BE2C (cell line): ENCODE measurements around the gene C1QTNF6.

ENCODE experiments used
- DNase-seq: peaks from one replicate; pipeline ENCODE4 v3.0.0-alpha.2; 2020
- H3K27me3 ChIP-seq: fragments of 250-450 bp; sonication (Bioruptor Pico); 2 replicates; pipeline ENCODE4 v1.5.1; 2020; ENCODE audit warnings: mild to moderate bottlenecking
- H3K36me3 ChIP-seq: fragments of 250-450 bp; sonication (Bioruptor Pico); 2 replicates; pipeline ENCODE4 v1.5.1; 2020; ENCODE audit warnings: mild to moderate bottlenecking
- H3K4me1 ChIP-seq: fragments of 250-450 bp; sonication (Bioruptor Pico); 2 replicates; pipeline ENCODE4 v1.5.1; 2020
- H3K4me3 ChIP-seq: 2 replicates; pipeline ENCODE4 v1.5.1; 2011; ENCODE audit warnings: low read depth, low read length
- H3K9me3 ChIP-seq: fragments of 250-450 bp; sonication (Bioruptor Pico); 2 replicates; pipeline ENCODE4 v1.5.1; 2020
- CTCF ChIP-seq: IDR thresholded peaks from 2 replicates; pipeline ENCODE4 v1.5.1; 2012; ENCODE audit warnings: mild to moderate bottlenecking, low read depth, low read length

C1QTNF6 gene

GRCh38 chr22:37199760-37200108 is 11.7 kb upstream of the C1QTNF6 start:
- H3K4me3 ChIP-seq: peak overlapping the region; percentile 49
- no peaks in the 10 kb centered on the region for H3K36me3 ChIP-seq
- no peaks in the 10 kb centered on the region for H3K9me3 ChIP-seq
- peak; percentile 57 for DNase-seq
- peaks cover 11% of the 10 kb centered on the region for H3K4me1 ChIP-seq
- no peak for TF ChIP-seq CTCF
- no peaks in the 10 kb centered on the region for H3K27me3 ChIP-seq

- peaks cover 11% of the 10 kb centered on the region for H3K4me1 ChIP-seq
- H3K36me3 ChIP-seq: no peaks in the 10 kb centered on the region
- DNase-seq: peak; percentile 99
- H3K9me3 ChIP-seq: no peaks in the 10 kb centered on the region
- H3K4me3 ChIP-seq: peak overlapping the region; percentile 72
- H3K27me3 ChIP-seq: no peaks in the 10 kb centered on the region
- peak; percentile 81 for TF ChIP-seq CTCF
These were observed 11.2 kb upstream of the C1QTNF6 start for GRCh38 chr22:37199103-37199759.

- peak; percentile 85 for DNase-seq
- TF ChIP-seq CTCF: peak; percentile 76
- no peaks in the 10 kb centered on the region for H3K9me3 ChIP-seq
- no peaks in the 10 kb centered on the region for H3K36me3 ChIP-seq
- H3K4me1 ChIP-seq: peaks cover 11% of the 10 kb centered on the region
- no peaks in the 10 kb centered on the region for H3K27me3 ChIP-seq
- H3K4me3 ChIP-seq: peak overlapping the region; percentile 72
These were observed 10.4 kb upstream of the C1QTNF6 start for GRCh38 chr22:37198258-37199102.

- no peak for TF ChIP-seq CTCF
- H3K4me3 ChIP-seq: peak overlapping the region; percentile 72
- H3K36me3 ChIP-seq: no peaks in the 10 kb centered on the region
- no peaks in the 10 kb centered on the region for H3K9me3 ChIP-seq
- DNase-seq: peak; percentile 38
- peaks cover 11% of the 10 kb centered on the region for H3K4me1 ChIP-seq
- H3K27me3 ChIP-seq: no peaks in the 10 kb centered on the region
These were observed 9.6 kb upstream of the C1QTNF6 start for GRCh38 chr22:37197451-37198257.

GRCh38 chr22:37196539-37197450 is 8.7 kb upstream of the C1QTNF6 start:
- no peak overlapping the region for H3K4me3 ChIP-seq
- H3K9me3 ChIP-seq: no peaks in the 10 kb centered on the region
- 0 out of 2 replicates have a peak, but pooled peaks have one; percentile 7 for TF ChIP-seq CTCF
- H3K27me3 ChIP-seq: no peaks in the 10 kb centered on the region
- no peaks in the 10 kb centered on the region for H3K36me3 ChIP-seq
- H3K4me1 ChIP-seq: peaks cover 11% of the 10 kb centered on the region
- DNase-seq: peak; percentile 68
